Glutamatergic neuron (in vitro differentiated cells): ENCODE measurements around the gene SPECC1. TPM values are rescaled to one million over a fixed set of nuclear protein-coding genes. Genes with fewer than 3 reads are reported as not detected.

Experiments used
- DNase-seq: peaks from one replicate; pipeline ENCODE4 v3.0.0; 2022
- H3K27ac Mint-ChIP-seq: one replicate; pipeline ENCODE4 v1.8.0; 2020; ENCODE audit warnings: mild to moderate bottlenecking, mixed read lengths, inconsistent platforms; ENCODE audit not compliant: unreplicated experiment
- H3K27me3 Mint-ChIP-seq: one replicate; pipeline ENCODE4 v1.8.0; 2020; ENCODE audit warnings: mild to moderate bottlenecking, moderate library complexity, mixed read lengths, inconsistent platforms; ENCODE audit not compliant: unreplicated experiment
- H3K36me3 Mint-ChIP-seq: one replicate; pipeline ENCODE4 v1.8.0; 2020; ENCODE audit warnings: mild to moderate bottlenecking, mixed read lengths, inconsistent platforms; ENCODE audit not compliant: unreplicated experiment
- H3K4me1 Mint-ChIP-seq: one replicate; pipeline ENCODE4 v1.8.0; 2020; ENCODE audit warnings: mild to moderate bottlenecking, low read depth, mixed read lengths, inconsistent platforms; ENCODE audit not compliant: unreplicated experiment
- H3K4me3 Mint-ChIP-seq: one replicate; pipeline ENCODE4 v1.8.0; 2020; ENCODE audit warnings: mild to moderate bottlenecking, mixed read lengths, inconsistent platforms; ENCODE audit not compliant: unreplicated experiment
- H3K9me3 Mint-ChIP-seq: one replicate; pipeline ENCODE4 v1.8.0; 2020; ENCODE audit warnings: mild to moderate bottlenecking, moderate library complexity, mixed read lengths, inconsistent platforms; ENCODE audit not compliant: unreplicated experiment
- CTCF ChIP-seq: fragments of 200-600 bp; sonication (generic); IDR thresholded peaks from one replicate; pipeline ENCODE4 v1.5.0; 2021; ENCODE audit not compliant: partially characterized antibody, unreplicated experiment
- total RNA-seq: library from RNA; stranded (reverse); fragmentation: NEBNext Ultra II Directional; extraction: Animal tissue kit (Norgen Biotek cat#: 25700); gene quantifications from one replicate; pipeline ENCODE4 v1.2.1, GENCODE V29; 2021; ENCODE audit not compliant: unreplicated experiment

The SPECC1 gene
- total RNA-seq, 1 donor from 2014 or later: 60.6 TPM

GRCh38 chr17:20179041-20179440 is 169.9 kb downstream of the SPECC1 start:
- no peaks in the 10 kb centered on the region for H3K9me3 Mint-ChIP-seq
- no peak for DNase-seq
- H3K27ac Mint-ChIP-seq: no peak overlapping the region
- H3K27me3 Mint-ChIP-seq: no peaks in the 10 kb centered on the region
- TF ChIP-seq CTCF: no peak
- peaks cover 20% of the 10 kb centered on the region for H3K4me1 Mint-ChIP-seq
- H3K4me3 Mint-ChIP-seq: no peak overlapping the region
- no peaks in the 10 kb centered on the region for H3K36me3 Mint-ChIP-seq

GRCh38 chr17:20180661-20181060 is 171.5 kb downstream of the SPECC1 start:
- Mint-ChIP-seq H3K4me3 (no peak overlapping the region), H3K27ac (no peak overlapping the region), H3K27me3 (no peaks in the 10 kb centered on the region), H3K4me1 (peaks cover 12% of the 10 kb centered on the region), H3K36me3 (no peaks in the 10 kb centered on the region), H3K9me3 (no peaks in the 10 kb centered on the region)
- TF ChIP-seq CTCF: no peak
- no peak for DNase-seq

GRCh38 chr17:20184181-20184580 is 175.0 kb downstream of the SPECC1 start:
- DNase-seq: no peak
- H3K27ac Mint-ChIP-seq: no peak overlapping the region
- no peak overlapping the region for H3K4me3 Mint-ChIP-seq
- TF ChIP-seq CTCF: no peak
- H3K36me3 Mint-ChIP-seq: no peaks in the 10 kb centered on the region
- peaks cover 12% of the 10 kb centered on the region for H3K4me1 Mint-ChIP-seq
- no peaks in the 10 kb centered on the region for H3K27me3 Mint-ChIP-seq
- H3K9me3 Mint-ChIP-seq: no peaks in the 10 kb centered on the region

- Mint-ChIP-seq H3K4me3 (no peak overlapping the region), H3K9me3 (no peaks in the 10 kb centered on the region), H3K27me3 (no peaks in the 10 kb centered on the region), H3K4me1 (peaks cover 13% of the 10 kb centered on the region), H3K36me3 (no peaks in the 10 kb centered on the region), H3K27ac (no peak overlapping the region)
- no peak for DNase-seq
- no peak for TF ChIP-seq CTCF
Measured at GRCh38 chr17:20184977-20185619, 175.9 kb downstream of the SPECC1 start.

- peaks cover 13% of the 10 kb centered on the region for H3K4me1 Mint-ChIP-seq
- no peak for DNase-seq
- no peak overlapping the region for H3K27ac Mint-ChIP-seq
- TF ChIP-seq CTCF: no peak
- H3K27me3 Mint-ChIP-seq: no peaks in the 10 kb centered on the region
- no peak overlapping the region for H3K4me3 Mint-ChIP-seq
- no peaks in the 10 kb centered on the region for H3K36me3 Mint-ChIP-seq
- no peaks in the 10 kb centered on the region for H3K9me3 Mint-ChIP-seq
Measured at GRCh38 chr17:20187049-20187448, 177.9 kb downstream of the SPECC1 start.
